Stimulated activated CD4-positive, alpha-beta T cell treated with anti-CD3 and anti-CD28 coated beads, Interleukin-1b, Interleukin-23, amount 100 ng/mL, for 48 hours (primary cell): ENCODE data around the gene DAP3.
A peak's percentile ranks its signal among the peaks of the same experiment; 100 is the strongest.
"Not testable (repeated sequence)": the region's sequence is repeated elsewhere in the genome, so short reads cannot be mapped to it uniquely, and the experiment has no call there.

Experiments
- DNase-seq: peaks from one replicate; pipeline ENCODE4 v3.0.0-alpha.2; 2020

The DAP3 gene

DNA sequence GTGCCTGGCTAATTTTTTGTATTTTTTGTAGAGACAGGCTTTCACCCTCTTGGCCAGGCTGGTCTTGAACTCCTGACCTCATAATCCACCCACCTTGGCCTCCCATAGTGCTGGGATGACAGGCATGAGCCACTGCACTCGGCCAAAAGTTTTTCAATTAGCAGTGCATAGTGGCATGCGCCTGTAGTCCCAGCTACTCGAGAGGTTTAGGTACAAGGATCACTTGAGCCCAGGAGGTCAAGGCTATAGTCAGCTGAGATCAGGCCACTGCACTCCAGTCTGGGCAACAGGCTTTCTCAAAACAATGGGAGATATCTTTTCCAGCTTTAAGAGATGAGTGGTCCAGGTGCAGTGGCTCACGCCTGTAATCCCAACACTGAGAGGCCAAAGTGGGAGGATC is 30.8 kb downstream of the DAP3 start:
- no peak for DNase-seq

- no peak for DNase-seq
These were observed 36.3 kb downstream of the DAP3 start for GRCh38 chr1:155725142-155725541.

DNA sequence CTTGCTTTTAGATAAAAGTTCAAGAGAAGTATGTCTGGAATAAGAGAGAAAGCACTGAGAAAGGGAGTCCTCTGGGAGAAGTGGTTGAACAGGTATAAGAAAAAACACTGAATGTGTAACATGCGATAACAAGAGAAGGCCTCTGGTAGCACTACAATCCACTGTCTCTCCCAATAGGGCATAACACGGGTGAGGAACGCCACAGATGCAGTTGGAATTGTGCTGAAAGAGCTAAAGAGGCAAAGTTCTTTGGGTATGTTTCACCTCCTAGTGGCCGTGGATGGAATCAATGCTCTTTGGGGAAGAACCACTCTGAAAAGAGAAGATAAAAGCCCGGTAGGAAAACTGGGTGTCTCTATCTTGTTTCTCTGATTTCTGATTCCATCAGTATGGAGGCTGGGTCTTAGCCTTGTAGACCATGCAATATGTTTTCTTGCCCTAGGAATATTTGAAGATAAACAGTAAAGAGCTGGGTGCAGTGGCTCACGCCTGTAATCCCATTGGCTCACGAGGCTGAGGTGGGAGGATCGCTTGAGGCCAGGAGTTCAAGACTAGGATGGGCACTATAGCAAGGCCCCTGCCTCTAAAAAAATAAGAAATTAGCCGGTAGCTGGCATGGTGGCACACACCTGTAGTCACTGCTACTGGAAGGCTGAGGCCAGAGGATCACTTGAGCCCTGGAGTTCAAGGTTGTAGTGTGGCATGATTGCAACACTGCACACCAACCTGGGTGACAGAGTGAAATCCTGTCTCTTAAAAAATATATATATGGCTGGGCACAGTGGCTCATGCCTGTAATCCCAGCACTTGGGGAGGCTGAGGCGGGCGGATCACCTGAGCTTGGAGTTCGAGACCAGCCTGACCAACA is 40.4 kb downstream of the DAP3 start:
- DNase-seq: no peak

- no peak for DNase-seq
These were observed 52.1 kb downstream of the DAP3 start for GRCh38 chr1:155740995-155741394.

DNA sequence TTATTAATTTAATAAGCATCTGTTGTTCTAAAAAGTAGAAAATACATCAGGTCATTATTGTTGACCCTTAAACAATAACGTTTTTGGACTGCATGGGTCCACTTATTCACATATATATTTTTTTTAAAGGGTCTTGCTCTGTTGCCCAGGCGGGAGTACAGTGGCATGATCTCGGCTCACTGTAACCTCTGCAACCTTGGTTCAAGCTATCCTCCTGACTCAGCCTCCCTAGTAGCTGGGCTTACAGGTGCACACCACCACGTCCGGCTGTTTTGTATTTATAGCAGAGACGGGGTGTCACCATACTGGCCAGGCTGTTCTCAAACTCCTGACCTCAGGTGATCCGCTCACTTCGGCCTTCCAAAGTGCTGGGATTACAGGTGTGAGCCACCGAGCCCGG is 53.0 kb downstream of the DAP3 start:
- no peak for DNase-seq

- no peak for DNase-seq
These were observed 55.9 kb downstream of the DAP3 start for GRCh38 chr1:155744711-155745283.

GRCh38 chr1:155745284-155746228 is 56.7 kb downstream of the DAP3 start:
- peak; percentile 99 for DNase-seq

GRCh38 chr1:155747586-155747985 is 58.7 kb downstream of the DAP3 start:
- DNase-seq: not testable (repeated sequence)

- DNase-seq: not testable (repeated sequence)
These were observed 59.2 kb downstream of the DAP3 start for GRCh38 chr1:155748141-155748540.

DNA sequence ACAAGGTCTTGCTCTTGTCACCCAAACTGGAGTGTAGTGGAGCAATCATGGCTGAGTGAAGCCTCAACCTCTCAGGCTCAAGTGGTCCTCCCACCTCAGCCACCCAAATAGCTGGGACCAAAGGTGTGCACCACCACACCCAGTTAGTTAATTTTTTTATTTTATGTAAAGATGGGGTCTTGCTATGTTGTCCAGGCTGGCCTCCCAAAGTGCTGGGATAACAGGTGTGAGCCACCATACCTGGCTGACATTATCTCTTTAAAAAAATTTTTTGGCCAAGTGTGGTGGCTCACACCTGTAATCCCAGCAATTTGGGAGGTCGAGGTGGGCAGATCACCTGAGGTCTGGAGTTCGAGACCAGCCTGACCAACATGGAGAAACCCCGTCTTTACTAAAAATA is 70.1 kb downstream of the DAP3 start:
- not testable (repeated sequence) for DNase-seq

DNA sequence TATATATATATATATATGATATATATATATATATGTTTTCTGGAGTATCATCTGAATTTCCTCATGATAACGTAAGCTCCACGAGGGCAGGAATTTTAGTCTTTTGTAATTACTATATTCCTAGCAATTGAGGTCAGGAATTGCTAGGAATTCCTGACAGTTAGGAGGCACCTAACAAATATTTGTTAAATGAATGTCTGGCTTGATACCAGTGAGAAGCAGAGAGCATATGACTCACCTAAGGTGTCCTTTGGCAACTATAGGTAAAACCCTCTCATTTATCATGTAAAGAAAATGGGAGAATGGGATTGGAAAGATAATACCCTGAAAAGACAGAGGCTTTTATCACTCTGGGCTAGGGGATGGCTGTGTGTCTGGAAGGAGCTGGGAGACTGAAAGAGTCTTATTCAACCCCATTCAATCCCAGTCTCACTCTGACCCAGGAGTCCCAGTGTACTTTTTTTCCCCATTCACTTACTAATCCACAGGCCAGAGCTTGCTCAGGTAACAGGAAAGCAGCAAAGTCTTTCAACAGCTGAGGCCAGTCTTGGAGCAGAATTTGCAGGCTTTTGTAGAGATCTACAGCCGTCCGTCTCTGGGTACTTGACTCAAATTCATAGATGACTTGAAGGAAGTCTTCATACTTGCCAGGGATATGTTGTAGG is 71.2 kb downstream of the DAP3 start:
- DNase-seq: no peak

- no peak for DNase-seq
These were observed 72.0 kb downstream of the DAP3 start for GRCh38 chr1:155760751-155761475.

DNA sequence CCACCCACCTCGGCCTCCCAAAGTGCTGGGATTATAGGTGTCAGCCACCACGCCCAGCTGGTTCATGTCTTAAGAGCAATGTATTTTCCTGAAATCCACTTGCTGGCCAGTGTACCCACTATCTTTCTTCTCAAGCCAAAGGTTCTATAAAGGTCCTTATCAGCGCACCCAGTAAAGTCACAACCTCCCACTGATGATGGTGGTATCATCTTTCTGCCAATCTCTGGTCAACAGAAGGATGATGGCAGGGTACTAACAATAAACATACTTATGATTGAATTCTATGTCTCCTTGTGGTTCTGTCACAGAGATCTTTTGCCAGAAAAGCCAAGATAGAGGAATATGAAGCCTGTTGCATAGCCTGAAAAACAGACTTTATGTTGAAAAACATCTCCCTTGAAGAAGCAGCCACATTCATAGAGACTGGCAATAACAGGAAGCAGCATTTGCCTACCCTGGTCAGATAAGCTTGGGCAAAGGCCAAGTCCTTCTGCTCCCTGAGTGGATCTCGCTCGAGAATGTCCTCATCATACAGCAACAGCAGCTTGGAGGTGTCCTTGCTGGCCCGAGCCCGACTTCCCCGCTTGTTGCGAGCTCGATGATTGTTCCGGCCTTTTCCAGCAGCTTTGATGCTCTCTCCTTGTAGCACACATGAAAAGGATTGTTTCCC is 73.0 kb downstream of the DAP3 start:
- DNase-seq: no peak

GRCh38 chr1:155763090-155763815 is 74.4 kb downstream of the DAP3 start:
- DNase-seq: not testable (repeated sequence)

DNA sequence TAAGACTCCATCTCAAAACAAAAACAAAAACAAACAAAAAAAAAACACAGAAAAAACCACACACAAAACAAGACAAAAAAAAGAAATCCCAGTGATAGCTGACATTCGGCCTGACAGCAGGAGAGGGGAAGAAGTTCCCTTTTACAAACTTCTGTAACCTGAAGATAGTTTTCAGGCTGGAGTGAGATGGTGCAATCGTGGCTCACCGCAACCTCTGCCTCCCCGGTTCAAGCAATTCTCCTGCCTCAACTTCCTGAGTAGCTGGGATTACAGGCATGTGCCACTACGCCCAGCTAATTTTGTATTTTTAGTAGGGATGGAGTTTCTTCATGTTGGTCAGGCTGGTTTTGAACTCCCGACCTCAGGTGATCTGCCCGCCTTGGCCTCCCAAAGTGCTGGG is 75.1 kb downstream of the DAP3 start:
- DNase-seq: not testable (repeated sequence)

- not testable (repeated sequence) for DNase-seq
These were observed 78.6 kb downstream of the DAP3 start for GRCh38 chr1:155767399-155767989.

- no peak for DNase-seq
These were observed 80.4 kb downstream of the DAP3 start for GRCh38 chr1:155769257-155769656.

- no peak for DNase-seq
These were observed 84.3 kb downstream of the DAP3 start for GRCh38 chr1:155773221-155773620.

DNA sequence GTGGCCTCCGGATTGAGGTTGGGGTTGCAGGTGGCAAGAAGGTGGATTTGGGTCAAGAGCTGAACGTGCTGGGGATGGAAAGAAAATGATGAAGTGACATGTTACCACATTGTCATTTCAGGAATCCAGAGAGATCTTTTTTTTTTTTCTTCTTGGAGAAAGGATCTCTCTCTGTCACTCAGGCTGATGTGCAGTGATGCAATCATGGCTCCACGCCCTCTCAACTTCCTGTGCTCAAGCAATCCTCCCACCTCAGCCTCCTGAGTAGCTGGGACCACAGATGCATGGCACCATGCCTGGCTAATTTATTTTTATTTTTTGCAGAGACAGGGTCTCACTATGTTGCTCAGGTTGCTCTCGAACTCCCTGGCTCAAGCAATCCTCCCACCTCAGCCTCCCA is 87.5 kb downstream of the DAP3 start:
- DNase-seq: no peak

GRCh38 chr1:155777582-155777981 is 88.7 kb downstream of the DAP3 start:
- DNase-seq: no peak
